ENCODE data around the gene TSC22D1.

Gene TSC22D1

GRCh38 chr13:44484562-44485138, 91.5 kb downstream of the TSC22D1 start:
- no peak overlapping the region for H3K4me3 ChIP-seq
- H3K4me2 ChIP-seq = peak overlapping the region; percentile 24; the same call in 1 of the 2 replicates
- H3K36me3 ChIP-seq = no peaks in the 10 kb centered on the region
- H3K27me3 ChIP-seq = no peaks in the 10 kb centered on the region
- H3K27ac ChIP-seq = no peak overlapping the region
- H3K9me3 ChIP-seq = no peaks in the 10 kb centered on the region
- H4K20me1 ChIP-seq = peaks cover 14% of the 10 kb centered on the region
- H3K9ac ChIP-seq = no peak overlapping the region
- TF ChIP-seq Cebpa-rat (IDR thresholded peaks at IDR 0.05) = no peak
- H3K4me1 ChIP-seq = peaks cover 7% of the 10 kb centered on the region; the same call in 1 of the 2 replicates

- no peaks in the 10 kb centered on the region for H3K4me1 ChIP-seq
- no peaks in the 10 kb centered on the region for H3K27me3 ChIP-seq
- H3K36me3 ChIP-seq = no peaks in the 10 kb centered on the region
- H3K9ac ChIP-seq = no peak overlapping the region
- H4K20me1 ChIP-seq = 0 out of 2 replicates have a peak, but pooled peaks cover 8% of the 10 kb centered on the region
- no peak overlapping the region for H3K4me2 ChIP-seq
- H3K9me3 ChIP-seq = no peaks in the 10 kb centered on the region
- H3K4me3 ChIP-seq = no peak overlapping the region
- no peak overlapping the region for H3K27ac ChIP-seq
- no peak for TF ChIP-seq Cebpa-rat (IDR thresholded peaks at IDR 0.05)
These were observed 101.8 kb downstream of the TSC22D1 start for GRCh38 chr13:44474122-44474910.

DNA sequence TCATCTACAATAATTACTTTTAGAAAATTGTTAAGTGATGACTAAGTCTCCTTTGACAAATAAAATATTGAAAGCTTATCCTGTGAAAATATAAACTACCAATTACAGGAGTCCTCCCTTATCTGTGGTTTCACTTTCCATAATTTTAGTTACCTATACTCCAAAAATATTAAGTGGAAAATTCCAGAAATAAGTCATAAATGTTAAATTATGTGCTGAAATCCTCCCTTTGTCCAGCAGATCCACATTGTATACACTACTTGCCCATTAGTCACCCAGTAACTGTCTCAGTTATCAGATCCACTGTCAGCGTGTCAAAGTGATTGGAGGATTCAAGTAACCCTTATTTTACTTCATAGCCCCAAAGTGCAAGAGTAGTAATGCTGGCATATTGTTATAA, 104.4 kb downstream of the TSC22D1 start:
- Histone ChIP-seq H4K20me1 (0 out of 2 replicates have a peak, but pooled peaks cover 8% of the 10 kb centered on the region), H3K27ac (no peak overlapping the region), H3K9ac (no peak overlapping the region), H3K4me2 (no peak overlapping the region), H3K27me3 (no peaks in the 10 kb centered on the region), H3K9me3 (no peaks in the 10 kb centered on the region), H3K4me3 (no peak overlapping the region), H3K4me1 (peaks cover 10% of the 10 kb centered on the region), H3K36me3 (no peaks in the 10 kb centered on the region)
- TF ChIP-seq Cebpa-rat (IDR thresholded peaks at IDR 0.05) = no peak

DNA sequence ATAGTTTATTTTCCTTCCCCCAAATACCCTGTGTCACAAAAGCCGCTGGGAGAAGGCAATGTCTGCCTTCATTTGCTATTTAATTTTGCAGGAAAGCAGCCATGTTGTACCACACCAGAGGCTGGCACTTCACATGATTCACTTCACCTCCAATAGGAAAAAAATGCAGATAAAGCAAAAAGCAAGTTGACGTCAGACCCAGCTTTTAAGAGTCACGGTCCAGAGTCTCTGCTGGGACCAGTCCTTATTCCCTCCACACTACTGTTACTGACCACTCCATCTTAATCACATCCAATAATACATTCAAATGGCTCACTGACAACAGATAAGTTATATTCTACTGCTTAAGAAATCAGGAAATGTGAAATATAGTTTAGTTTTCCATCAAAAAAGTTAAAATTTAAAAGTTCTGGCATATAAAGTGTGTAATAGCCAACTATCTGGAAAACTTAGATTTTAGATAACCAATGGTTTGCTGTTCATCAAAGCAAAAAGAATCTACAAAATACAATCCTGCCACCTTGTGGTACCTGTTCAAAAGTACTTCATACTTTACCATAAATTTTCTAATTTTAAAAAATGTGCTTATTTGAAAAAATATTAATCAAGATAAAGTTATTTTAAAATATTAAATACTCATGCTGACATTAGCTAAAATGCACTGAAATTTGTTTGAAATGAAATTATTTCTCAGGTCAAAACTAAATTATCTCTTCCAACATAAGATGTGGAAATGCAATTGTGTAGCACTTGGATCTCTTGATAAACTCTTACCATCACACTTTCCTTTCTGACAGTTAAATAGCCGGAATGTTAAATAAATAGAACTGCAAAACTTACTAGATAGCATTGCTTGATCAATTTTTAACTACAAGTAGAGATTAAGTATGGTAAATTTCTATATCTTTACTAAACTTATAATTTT, 105.2 kb downstream of the TSC22D1 start:
- Histone ChIP-seq H3K27me3 (no peaks in the 10 kb centered on the region), H3K4me3 (no peak overlapping the region), H3K36me3 (no peaks in the 10 kb centered on the region), H3K4me2 (no peak overlapping the region), H3K27ac (no peak overlapping the region), H3K4me1 (peaks cover 10% of the 10 kb centered on the region), H3K9ac (no peak overlapping the region), H4K20me1 (0 out of 2 replicates have a peak, but pooled peaks cover 8% of the 10 kb centered on the region), H3K9me3 (no peaks in the 10 kb centered on the region)
- no peak for TF ChIP-seq Cebpa-rat (IDR thresholded peaks at IDR 0.05)

GRCh38 chr13:44468874-44469273, 107.3 kb downstream of the TSC22D1 start:
- no peak overlapping the region for H3K9ac ChIP-seq
- no peaks in the 10 kb centered on the region for H3K36me3 ChIP-seq
- no peak overlapping the region for H3K27ac ChIP-seq
- no peak overlapping the region for H3K4me2 ChIP-seq
- peaks cover 18% of the 10 kb centered on the region; the same call in 1 of the 2 replicates for H4K20me1 ChIP-seq
- TF ChIP-seq Cebpa-rat (IDR thresholded peaks at IDR 0.05) = no peak
- H3K27me3 ChIP-seq = no peaks in the 10 kb centered on the region
- H3K4me1 ChIP-seq = peaks cover 10% of the 10 kb centered on the region
- H3K9me3 ChIP-seq = no peaks in the 10 kb centered on the region
- H3K4me3 ChIP-seq = no peak overlapping the region

GRCh38 chr13:44465318-44465717, 110.8 kb downstream of the TSC22D1 start:
- Histone ChIP-seq H3K27me3 (no peaks in the 10 kb centered on the region), H3K4me3 (no peak overlapping the region), H3K9ac (no peak overlapping the region), H3K4me1 (peaks cover 10% of the 10 kb centered on the region), H3K27ac (no peak overlapping the region), H4K20me1 (peaks cover 14% of the 10 kb centered on the region; the same call in 1 of the 2 replicates), H3K36me3 (no peaks in the 10 kb centered on the region), H3K9me3 (peaks cover 4% of the 10 kb centered on the region), H3K4me2 (no peak overlapping the region)
- no peak for TF ChIP-seq Cebpa-rat (IDR thresholded peaks at IDR 0.05)

DNA sequence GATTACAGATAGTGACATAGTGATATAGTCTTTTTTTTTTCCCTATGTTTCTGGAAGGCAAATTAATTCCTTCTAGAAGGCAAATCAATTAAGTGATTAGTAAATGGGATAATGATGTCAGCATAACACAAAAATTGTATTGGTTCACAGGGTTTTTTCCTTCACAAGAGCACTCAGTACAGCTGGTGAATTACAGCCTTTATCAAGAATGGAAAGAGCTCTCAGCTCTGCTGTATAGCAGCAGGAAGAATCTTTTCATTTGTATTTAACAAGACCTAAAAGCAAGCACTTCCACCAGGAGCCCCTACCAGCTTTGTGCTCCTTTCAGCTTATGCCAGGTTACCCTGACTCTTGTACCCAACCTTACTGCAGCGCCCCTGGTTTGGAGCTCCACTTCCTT, 111.7 kb downstream of the TSC22D1 start:
- Histone ChIP-seq H3K27ac (no peak overlapping the region), H3K27me3 (no peaks in the 10 kb centered on the region), H4K20me1 (peaks cover 10% of the 10 kb centered on the region; the same call in 1 of the 2 replicates), H3K4me1 (peaks cover 10% of the 10 kb centered on the region), H3K4me3 (no peak overlapping the region), H3K9ac (no peak overlapping the region), H3K9me3 (peaks cover 13% of the 10 kb centered on the region), H3K4me2 (no peak overlapping the region), H3K36me3 (peaks cover 7% of the 10 kb centered on the region)
- no peak for TF ChIP-seq Cebpa-rat (IDR thresholded peaks at IDR 0.05)

- TF ChIP-seq Cebpa-rat (IDR thresholded peaks at IDR 0.05) = no peak
- Histone ChIP-seq H3K9ac (no peak overlapping the region), H3K36me3 (peaks cover 14% of the 10 kb centered on the region), H3K27ac (no peak overlapping the region), H3K9me3 (peaks cover 20% of the 10 kb centered on the region), H3K4me3 (no peak overlapping the region), H3K4me2 (no peak overlapping the region), H3K27me3 (no peaks in the 10 kb centered on the region), H3K4me1 (peaks cover 10% of the 10 kb centered on the region), H4K20me1 (peaks cover 10% of the 10 kb centered on the region; the same call in 1 of the 2 replicates)
These were observed 112.4 kb downstream of the TSC22D1 start for GRCh38 chr13:44463759-44464158.

DNA sequence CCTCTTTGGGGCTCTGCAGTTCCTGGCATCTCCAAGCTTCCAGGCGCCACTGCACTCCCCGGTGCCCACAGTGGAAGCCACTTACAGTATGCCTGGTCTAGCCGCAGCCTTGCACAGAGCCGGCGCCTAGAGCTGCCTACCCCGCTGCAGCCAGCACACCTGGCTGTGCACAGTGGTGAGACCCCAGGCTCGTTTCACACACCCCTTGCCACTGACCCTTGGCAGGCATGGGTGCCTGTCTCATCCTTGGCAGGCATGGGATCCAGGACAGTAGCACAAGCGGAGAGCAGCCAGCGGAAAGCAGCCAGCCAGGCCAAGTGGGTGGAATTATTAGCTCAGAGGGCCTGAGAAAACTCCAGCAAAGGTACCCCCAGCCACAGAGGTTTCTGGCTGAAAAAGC, 116.5 kb downstream of the TSC22D1 start:
- no peak overlapping the region for H3K27ac ChIP-seq
- peaks cover 27% of the 10 kb centered on the region for H3K36me3 ChIP-seq
- no peak overlapping the region for H3K9ac ChIP-seq
- H3K4me2 ChIP-seq = no peak overlapping the region
- H3K4me1 ChIP-seq = no peaks in the 10 kb centered on the region
- H4K20me1 ChIP-seq = 0 out of 2 replicates have a peak, but pooled peaks cover 2% of the 10 kb centered on the region
- TF ChIP-seq Cebpa-rat (IDR thresholded peaks at IDR 0.05) = no peak
- H3K9me3 ChIP-seq = peaks cover 42% of the 10 kb centered on the region
- no peaks in the 10 kb centered on the region for H3K27me3 ChIP-seq
- H3K4me3 ChIP-seq = no peak overlapping the region

Measured in BLaER1 (cell line).